Measurements from ENCODE around the gene ILKAP. TPM values are rescaled to one million over a fixed set of nuclear protein-coding genes. Genes with fewer than 3 reads are reported as not detected.
A peak's percentile ranks its signal among the peaks of the same experiment; 100 is the strongest.

ILKAP gene
- total and polyA plus RNA-seq, 8 donors = 30.6 to 57.3 (median 46.3) TPM

- Histone ChIP-seq H3K9me3 (no peaks in the 10 kb centered on the region), H3K4me1 (peaks cover 0 to 25% of the 10 kb centered on the region in 2 donors), H3K27ac (no peak overlapping the region), H3K36me3 (peaks cover 0 to 2% of the 10 kb centered on the region in 2 donors), H3K4me3 (peak overlapping the region in 1 of 2 donors; percentile 57), H3K27me3 (peaks cover 0 to 14% of the 10 kb centered on the region in 2 donors)
- intact Hi-C loops (cut with DNase I) = no loop called here
- ATAC-seq (no peak), DNase-seq (no peak)
- TF ChIP-seq CTCF (IDR thresholded peaks at IDR 0.05) = no peak
Observed at GRCh38 chr2:238231809-238232208, 28.3 kb upstream of the ILKAP start.

GRCh38 chr2:238231251-238231793, 27.8 kb upstream of the ILKAP start:
- peak overlapping the region; percentile 35 to 57 for H3K4me3 ChIP-seq

GRCh38 chr2:238230699-238231098, 27.2 kb upstream of the ILKAP start:
- DNase-seq (no peak), ATAC-seq (no peak)
- TF ChIP-seq CTCF (IDR thresholded peaks at IDR 0.05) = no peak
- intact Hi-C loops (cut with DNase I) = no loop called here
- H3K27ac ChIP-seq = no peak overlapping the region
- peak overlapping the region in 1 of 2 donors; percentile 57 for H3K4me3 ChIP-seq
- H3K9me3 ChIP-seq = no peaks in the 10 kb centered on the region
- H3K4me1 ChIP-seq = peaks cover 0 to 25% of the 10 kb centered on the region in 2 donors
- H3K36me3 ChIP-seq = peaks cover 0 to 12% of the 10 kb centered on the region in 2 donors
- H3K27me3 ChIP-seq = peaks cover 0 to 4% of the 10 kb centered on the region in 2 donors

More at GRCh38 chr2:238231251-238231793, 27.8 kb upstream of the ILKAP start:
- DNase-seq = peak in 3 of 4 donors; percentile 76 to 91 (median 85)
- Histone ChIP-seq H3K9me3 (no peaks in the 10 kb centered on the region), H3K4me1 (peaks cover 0 to 25% of the 10 kb centered on the region in 2 donors), H3K36me3 (peaks cover 0 to 7% of the 10 kb centered on the region in 2 donors), H3K27ac (peak overlapping the region in 1 of 2 donors; percentile 51), H3K27me3 (peaks cover 0 to 9% of the 10 kb centered on the region in 2 donors)
- no peak for TF ChIP-seq CTCF (IDR thresholded peaks at IDR 0.05)
- ATAC-seq = peak; percentile 88
- intact Hi-C loops (cut with DNase I) = no loop called here

GRCh38 chr2:238228700-238229099, 25.2 kb upstream of the ILKAP start:
- H3K4me1 ChIP-seq = peaks cover 0 to 15% of the 10 kb centered on the region in 2 donors
- intact Hi-C loops (cut with DNase I) = no loop called here
- no peak for TF ChIP-seq CTCF (IDR thresholded peaks at IDR 0.05)
- peaks cover 0 to 23% of the 10 kb centered on the region in 2 donors for H3K36me3 ChIP-seq
- ATAC-seq (no peak), DNase-seq (no peak)
- H3K27me3 ChIP-seq = no peaks in the 10 kb centered on the region
- H3K4me3 ChIP-seq = no peak overlapping the region
- H3K9me3 ChIP-seq = no peaks in the 10 kb centered on the region
- no peak overlapping the region for H3K27ac ChIP-seq

GRCh38 chr2:238227587-238228032, 24.1 kb upstream of the ILKAP start:
- Histone ChIP-seq H3K4me1 (peaks cover 0 to 15% of the 10 kb centered on the region in 2 donors), H3K27ac (no peak overlapping the region), H3K27me3 (no peaks in the 10 kb centered on the region), H3K4me3 (no peak overlapping the region), H3K9me3 (no peaks in the 10 kb centered on the region), H3K36me3 (peaks cover 0 to 23% of the 10 kb centered on the region in 2 donors)
- ATAC-seq (no peak), DNase-seq (no peak)
- intact Hi-C loops (cut with DNase I) = no loop called here
- no peak for TF ChIP-seq CTCF (IDR thresholded peaks at IDR 0.05)
